Activated naive CD4-positive, alpha-beta T cell treated with anti-CD3 and anti-CD28 coated beads, Interleukin-2, amount 50 U/mL, for 24 hours (primary cell): ENCODE data around the gene MAN1A2.
"Not testable (repeated sequence)": the region's sequence is repeated elsewhere in the genome, so short reads cannot be mapped to it uniquely, and the experiment has no call there.

Experiments
- H3K27ac Mint-ChIP-seq: one replicate; pipeline ENCODE4 v1.8.0; 2021; ENCODE audit warnings: mild to moderate bottlenecking, mixed read lengths
- H3K27me3 Mint-ChIP-seq: one replicate; pipeline ENCODE4 v1.8.0; 2021; ENCODE audit warnings: mixed read lengths
- H3K36me3 Mint-ChIP-seq: one replicate; pipeline ENCODE4 v1.8.0; 2021; ENCODE audit warnings: mixed read lengths
- H3K4me1 Mint-ChIP-seq: one replicate; pipeline ENCODE4 v1.8.0; 2021; ENCODE audit warnings: mixed read lengths
- H3K4me3 Mint-ChIP-seq: one replicate; pipeline ENCODE4 v1.8.0; 2021; ENCODE audit warnings: mild to moderate bottlenecking, mixed read lengths
- H3K9me3 Mint-ChIP-seq: one replicate; pipeline ENCODE4 v1.8.0; 2021; ENCODE audit warnings: mixed read lengths

The MAN1A2 gene

DNA sequence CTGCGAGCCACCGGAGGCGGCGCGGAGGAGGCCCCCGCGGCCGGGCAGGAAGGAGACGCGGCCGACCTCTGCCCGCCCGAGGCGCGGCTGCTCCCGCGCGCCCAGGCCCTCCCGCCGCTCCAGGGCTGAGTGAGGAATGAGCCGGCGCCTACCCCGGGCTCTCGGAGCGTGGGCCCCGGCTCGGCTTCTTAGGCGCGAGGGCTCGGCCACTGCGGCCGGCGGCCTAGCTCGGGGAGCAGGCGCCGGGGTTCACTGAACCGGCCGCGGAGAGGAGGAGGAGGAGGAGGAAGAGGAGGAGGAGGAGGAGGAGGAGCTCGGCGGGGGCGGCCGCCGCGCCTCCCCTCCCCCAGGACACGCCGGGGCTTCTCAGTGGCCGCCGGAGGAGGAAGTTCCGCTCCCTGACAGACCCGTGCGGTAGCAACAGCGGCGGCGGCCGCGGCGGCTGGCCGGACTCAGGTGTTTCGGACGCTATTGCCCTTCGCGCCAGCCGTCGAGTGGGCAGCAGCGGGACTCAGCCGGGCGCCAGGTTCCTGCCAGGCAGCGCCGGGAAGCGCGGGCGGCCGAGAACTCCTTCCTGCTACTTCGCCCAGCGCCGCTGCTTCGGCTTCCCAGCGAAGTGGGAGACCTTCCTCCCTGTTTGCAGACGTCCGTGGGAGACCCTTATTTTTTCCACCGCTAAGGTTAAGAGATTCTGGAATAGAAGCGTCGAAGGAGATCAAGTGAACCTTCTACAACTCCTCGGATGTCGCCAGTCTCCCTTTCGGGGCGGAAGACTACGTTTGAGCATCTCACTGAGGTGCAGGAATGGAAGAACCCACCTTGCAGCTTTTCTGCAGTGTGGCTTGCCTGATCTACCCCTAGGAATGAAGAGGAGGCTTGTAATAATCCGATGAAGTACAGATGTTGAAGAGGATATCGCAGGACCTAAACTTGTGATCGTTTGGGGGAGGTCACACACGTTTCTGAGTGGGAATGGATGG, at the start of gene MAN1A2:
MAN1A2 (plus strand) TSS at position 404 of the 980 bp plus-strand sequence. CDS start 735 bp downstream, outside the sequence.
- H3K4me1 Mint-ChIP-seq, result peaks cover 67% of the 10 kb centered on the region
- H3K4me3 Mint-ChIP-seq, result peak within 1 kb of the TSS; percentile 99
- no peaks in the 10 kb centered on the region for H3K27me3 Mint-ChIP-seq
- no peaks in the 10 kb centered on the region for H3K9me3 Mint-ChIP-seq
- H3K27ac Mint-ChIP-seq, result peak within 1 kb of the TSS; percentile 96
- H3K36me3 Mint-ChIP-seq, result no peaks in the 10 kb centered on the region

DNA sequence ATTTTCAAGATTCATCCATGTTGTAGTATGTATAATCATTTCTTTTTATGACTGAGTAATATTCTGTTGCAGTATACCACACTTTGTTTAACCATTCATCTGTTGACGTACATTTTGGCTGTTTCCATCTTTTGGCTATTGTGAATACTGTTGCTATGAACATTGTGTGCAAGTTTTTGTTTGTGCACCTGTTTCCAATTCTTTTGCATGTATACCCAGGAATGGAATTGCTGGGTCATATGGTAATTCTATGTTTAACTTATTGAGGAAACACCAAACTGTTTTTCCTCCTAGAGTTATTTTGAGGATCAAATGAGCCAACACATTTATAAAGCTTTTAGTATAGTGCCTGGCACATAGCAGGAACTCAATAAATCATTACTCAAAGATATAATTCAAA, 49.2 kb upstream of the MAN1A2 start:
- Mint-ChIP-seq H3K4me1 (no peaks in the 10 kb centered on the region), H3K27ac (no peak overlapping the region), H3K4me3 (no peak overlapping the region), H3K27me3 (peaks cover 2% of the 10 kb centered on the region), H3K9me3 (no peaks in the 10 kb centered on the region), H3K36me3 (no peaks in the 10 kb centered on the region)

DNA sequence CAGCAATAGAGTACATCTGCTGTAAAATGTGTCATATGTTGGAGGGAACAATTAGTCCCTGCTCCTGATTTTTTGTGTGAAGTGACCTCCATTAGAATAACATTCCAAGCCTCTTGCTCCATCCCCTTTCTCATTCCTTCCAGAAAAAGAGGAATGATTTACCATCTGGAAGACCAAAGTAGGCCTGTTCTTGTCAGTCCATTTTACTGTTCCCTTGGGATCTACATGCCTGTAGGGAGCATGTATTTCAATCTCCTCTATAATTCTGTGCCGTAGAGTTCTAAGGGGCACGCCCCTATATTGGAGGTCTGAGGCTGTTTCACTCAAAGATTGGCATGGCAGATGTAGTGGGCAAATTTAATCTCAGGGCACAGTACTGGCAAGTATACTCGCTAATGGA, 48.8 kb upstream of the MAN1A2 start:
- no peaks in the 10 kb centered on the region for H3K36me3 Mint-ChIP-seq
- no peaks in the 10 kb centered on the region for H3K9me3 Mint-ChIP-seq
- H3K27ac Mint-ChIP-seq, result no peak overlapping the region
- H3K4me3 Mint-ChIP-seq, result no peak overlapping the region
- H3K4me1 Mint-ChIP-seq, result no peaks in the 10 kb centered on the region
- H3K27me3 Mint-ChIP-seq, result peaks cover 2% of the 10 kb centered on the region

DNA sequence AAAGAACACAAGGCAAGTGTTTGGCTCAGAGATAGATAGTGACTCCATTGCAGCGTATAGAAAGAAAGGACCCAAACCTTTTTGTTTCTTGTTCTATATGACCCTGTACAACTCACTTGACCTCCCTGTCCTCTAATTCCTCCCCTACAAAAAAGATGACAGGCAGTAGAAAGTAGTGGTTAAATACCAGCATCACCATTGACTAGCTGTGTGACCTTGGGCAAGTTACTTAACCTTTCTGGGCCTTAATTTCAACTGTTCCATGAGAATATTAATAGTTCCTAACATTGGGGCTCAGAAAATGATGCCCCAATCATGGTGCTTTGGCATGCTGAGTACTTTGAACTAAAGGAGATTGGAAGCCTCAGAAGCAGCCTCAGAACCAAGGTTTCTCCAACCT, 46.7 kb upstream of the MAN1A2 start:
- H3K4me3 Mint-ChIP-seq, result no peak overlapping the region

DNA sequence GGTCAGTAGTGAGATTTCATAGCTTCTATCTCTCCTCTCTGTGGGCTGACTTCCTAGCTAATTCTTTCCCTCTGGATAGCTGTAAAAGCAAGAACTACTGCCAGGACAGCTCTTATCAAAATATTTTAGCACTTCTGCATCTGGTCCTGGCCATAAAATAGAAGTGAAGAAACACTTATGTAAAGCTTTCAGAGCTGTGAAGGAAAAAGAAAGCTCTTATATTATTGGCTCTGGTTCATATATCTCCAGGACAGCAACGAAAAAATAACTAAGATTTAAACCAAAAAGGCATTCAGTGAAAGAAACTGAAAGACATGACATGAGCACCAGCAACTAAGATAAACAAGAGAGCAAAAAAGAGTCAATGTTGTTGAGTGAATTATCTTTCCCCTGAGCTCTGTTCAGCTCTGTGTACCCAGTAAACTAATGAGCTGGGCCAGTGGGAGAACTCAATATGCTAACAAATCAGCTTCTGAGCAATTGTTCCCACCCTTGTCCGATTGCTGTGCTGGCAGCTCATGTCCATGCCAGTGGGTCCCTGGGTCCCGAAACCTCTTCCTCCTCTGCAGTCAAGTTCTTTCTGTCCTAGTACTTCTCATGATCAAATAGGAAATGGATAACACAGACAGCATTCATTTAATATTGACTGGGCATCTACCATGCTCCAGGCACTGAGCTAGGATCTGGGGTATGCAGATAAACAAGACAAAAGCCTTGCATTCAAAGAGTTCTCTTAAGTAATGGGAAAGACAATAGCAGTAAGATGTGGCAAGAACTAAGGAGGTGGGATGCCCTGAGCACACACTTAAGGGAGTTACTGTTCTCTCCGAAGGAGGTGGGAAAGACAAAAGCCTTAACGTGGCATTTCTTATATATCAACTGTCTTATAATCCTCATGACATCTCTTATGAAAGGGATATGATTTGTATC, 45.3 kb upstream of the MAN1A2 start:
- H3K27ac Mint-ChIP-seq, result no peak overlapping the region
- H3K27me3 Mint-ChIP-seq, result peaks cover 9% of the 10 kb centered on the region
- no peaks in the 10 kb centered on the region for H3K36me3 Mint-ChIP-seq
- no peaks in the 10 kb centered on the region for H3K9me3 Mint-ChIP-seq
- H3K4me3 Mint-ChIP-seq, result no peak overlapping the region
- H3K4me1 Mint-ChIP-seq, result no peaks in the 10 kb centered on the region

More for the DNA sequence above, 46.7 kb upstream of the MAN1A2 start:
- Mint-ChIP-seq H3K27me3 (peaks cover 9% of the 10 kb centered on the region), H3K9me3 (no peaks in the 10 kb centered on the region), H3K27ac (no peak overlapping the region), H3K36me3 (no peaks in the 10 kb centered on the region), H3K4me1 (no peaks in the 10 kb centered on the region)

DNA sequence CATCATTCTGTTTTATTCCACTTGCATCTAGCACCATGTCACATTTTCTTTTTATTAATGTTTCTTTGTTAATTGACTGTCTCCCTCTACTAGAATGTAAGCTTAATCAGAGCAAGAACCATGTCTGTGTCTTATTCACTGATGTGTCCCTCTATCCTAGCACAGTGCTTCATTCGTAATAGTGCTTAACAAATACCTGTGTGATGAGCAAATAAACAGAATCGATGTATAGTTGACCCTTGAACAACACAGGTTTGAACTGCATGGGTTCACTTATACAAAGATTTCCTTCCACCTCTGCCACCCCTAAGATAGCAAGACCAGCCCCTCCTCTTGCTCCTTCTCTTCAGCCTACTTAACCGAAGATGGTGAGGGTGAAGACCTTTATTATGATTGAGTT, 42.9 kb upstream of the MAN1A2 start:
- Mint-ChIP-seq H3K27ac (no peak overlapping the region), H3K4me3 (no peak overlapping the region), H3K27me3 (peaks cover 9% of the 10 kb centered on the region), H3K4me1 (no peaks in the 10 kb centered on the region), H3K9me3 (no peaks in the 10 kb centered on the region), H3K36me3 (no peaks in the 10 kb centered on the region)

DNA sequence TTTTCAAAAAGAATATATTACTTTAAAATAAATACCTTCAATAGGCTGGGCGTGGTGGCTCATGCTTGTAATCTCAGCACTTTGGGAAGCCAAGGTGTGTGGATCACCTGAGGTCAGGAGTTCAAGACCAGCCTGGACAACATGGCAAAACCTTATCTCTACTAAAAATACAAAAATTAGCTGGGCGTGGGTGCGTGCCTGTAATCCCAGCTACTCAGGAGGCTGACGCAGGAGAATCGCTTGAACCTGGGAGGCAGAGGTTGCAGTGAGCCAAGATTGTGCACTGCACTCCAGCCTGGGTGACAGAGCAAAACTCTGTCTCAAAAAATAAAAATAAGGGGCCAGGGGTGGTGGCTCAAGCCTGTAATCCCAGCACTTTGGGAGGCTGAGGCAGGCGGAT, 41.2 kb upstream of the MAN1A2 start:
- not testable (repeated sequence) for H3K4me1 Mint-ChIP-seq, H3K27me3 Mint-ChIP-seq, H3K4me3 Mint-ChIP-seq

DNA sequence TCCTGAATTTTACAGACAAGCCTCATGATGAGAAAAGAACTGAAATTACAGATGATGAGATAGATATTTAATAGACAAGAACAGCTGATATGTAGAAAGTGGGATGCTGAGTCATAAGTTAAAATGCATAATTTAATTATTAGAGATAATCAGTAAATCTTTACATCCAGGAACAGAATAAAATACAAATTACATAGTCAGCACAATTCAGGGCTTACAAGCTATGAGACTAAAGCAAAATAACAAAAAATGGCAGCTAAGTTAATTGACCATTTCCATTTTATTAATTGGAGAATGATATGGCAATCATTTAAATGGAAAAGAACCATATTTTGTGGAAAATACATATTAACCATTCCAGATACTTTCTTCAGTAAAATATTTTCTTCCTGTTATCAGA, 40.2 kb upstream of the MAN1A2 start:
- Mint-ChIP-seq H3K27me3 (peaks cover 6% of the 10 kb centered on the region), H3K4me3 (no peak overlapping the region), H3K36me3 (no peaks in the 10 kb centered on the region), H3K27ac (no peak overlapping the region), H3K9me3 (no peaks in the 10 kb centered on the region), H3K4me1 (no peaks in the 10 kb centered on the region)

More for the DNA sequence above, 41.2 kb upstream of the MAN1A2 start:
- not testable (repeated sequence) for H3K9me3 Mint-ChIP-seq, H3K27ac Mint-ChIP-seq, H3K36me3 Mint-ChIP-seq

DNA sequence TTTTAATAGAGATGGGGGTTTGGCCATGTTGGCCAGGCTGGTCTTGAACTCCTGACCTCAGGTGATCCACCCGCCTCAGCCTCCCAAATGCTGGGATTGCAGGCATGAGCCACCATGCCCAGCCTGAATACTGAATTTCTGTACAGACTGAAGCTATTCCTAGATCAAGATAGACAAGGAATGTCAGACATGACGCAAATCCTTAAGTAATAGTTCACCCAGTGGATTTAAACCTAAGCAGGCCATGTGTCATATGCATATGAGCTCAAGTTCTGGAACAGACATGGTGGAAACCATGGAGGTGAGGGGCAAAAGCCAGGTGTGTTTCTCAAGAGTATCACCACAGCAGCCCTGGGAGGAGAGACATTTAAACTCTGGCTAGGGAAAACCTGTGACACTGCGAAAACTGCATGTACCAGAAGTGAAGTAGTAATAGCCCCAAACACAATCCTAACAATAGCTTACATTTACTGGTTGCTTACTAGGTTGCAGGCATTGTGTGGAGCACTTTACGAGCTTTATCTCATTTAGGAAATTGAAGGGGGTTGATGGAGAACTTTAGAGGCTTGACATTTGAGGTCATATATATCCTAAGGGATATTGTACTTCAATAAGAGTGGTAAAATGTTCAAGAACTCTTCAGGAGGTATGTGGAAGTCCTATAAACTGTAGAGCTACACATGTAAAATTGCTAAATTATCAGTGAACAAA, 31.7 kb upstream of the MAN1A2 start:
- H3K9me3 Mint-ChIP-seq, result no peaks in the 10 kb centered on the region
- no peaks in the 10 kb centered on the region for H3K27me3 Mint-ChIP-seq
- H3K4me1 Mint-ChIP-seq, result peaks cover 9% of the 10 kb centered on the region
- H3K27ac Mint-ChIP-seq, result no peak overlapping the region
- H3K36me3 Mint-ChIP-seq, result no peaks in the 10 kb centered on the region
- no peak overlapping the region for H3K4me3 Mint-ChIP-seq

DNA sequence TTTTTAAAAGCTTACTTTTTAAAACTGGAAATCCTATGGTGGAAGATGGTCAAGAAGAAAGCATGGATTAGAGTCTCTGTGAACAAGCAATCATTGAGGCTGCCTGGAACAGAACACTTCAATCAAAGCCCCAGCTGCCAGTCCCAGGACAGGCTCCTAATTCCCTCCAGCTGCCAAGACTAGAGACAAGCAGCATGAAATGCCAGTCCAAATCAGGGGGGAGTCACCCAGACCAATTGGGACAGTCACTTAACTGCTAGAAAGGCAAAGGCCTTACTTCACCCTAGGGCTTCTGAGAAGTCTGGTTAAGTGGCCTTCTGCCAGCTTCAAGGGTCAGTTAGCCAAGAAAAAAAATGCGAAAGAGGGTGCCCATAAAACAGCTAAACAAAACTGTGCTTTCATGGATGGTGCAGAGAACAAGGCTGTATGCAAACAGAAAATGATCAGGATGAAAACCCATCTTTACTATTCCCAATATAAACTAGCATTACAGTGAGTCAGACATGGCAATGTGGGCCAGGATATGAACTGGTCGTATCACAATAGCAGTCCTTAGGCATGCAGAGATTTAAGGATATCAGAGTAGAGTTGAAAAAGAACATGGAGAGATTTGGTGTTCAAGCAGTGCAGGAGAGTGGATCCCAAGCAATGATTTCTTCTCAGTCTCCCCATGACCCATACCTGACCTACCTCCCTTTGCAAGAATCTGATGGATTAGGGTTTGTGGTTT, 31.0 kb upstream of the MAN1A2 start:
- Mint-ChIP-seq H3K36me3 (no peaks in the 10 kb centered on the region), H3K9me3 (no peaks in the 10 kb centered on the region), H3K4me1 (peaks cover 14% of the 10 kb centered on the region), H3K27me3 (no peaks in the 10 kb centered on the region), H3K27ac (no peak overlapping the region), H3K4me3 (no peak overlapping the region)

DNA sequence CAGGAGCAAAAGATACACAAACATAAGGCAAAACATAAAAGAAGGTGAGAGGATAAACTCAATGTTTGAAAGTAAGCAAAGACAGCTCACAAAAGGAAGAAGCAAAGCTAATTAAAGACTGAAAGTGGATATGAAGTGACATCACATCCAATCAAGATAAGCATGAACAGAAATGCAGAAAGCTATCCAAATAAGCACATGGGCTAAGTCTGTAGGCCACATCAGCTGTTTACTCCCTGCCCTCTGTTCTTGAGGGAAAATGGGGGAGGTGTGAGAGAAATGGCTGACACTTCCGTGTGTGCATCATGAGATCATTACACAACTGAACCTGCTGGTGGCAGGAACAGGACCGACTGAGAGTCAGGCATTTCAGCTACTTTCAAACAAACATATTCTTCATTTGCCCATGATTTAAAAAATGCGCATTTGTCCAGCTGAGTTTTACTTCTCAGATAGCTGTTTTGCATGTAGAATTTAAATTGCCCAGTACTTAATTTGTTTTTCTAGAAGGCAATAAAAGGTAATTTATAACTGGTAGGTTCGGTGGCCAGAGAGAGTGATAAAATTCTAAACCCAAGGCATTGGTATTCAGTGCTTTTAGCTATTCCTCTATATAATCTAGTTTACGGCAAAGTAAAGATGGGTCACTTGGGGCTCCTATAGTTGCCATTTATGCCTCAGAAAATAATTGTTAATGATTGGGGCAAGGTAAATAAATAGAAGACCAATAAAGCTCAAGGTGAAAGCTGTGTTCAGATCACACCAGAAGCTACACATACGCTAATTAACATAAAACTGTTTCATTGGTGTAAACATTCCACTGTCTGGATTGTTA, 27.2 kb upstream of the MAN1A2 start:
- Mint-ChIP-seq H3K27me3 (no peaks in the 10 kb centered on the region), H3K4me1 (peaks cover 30% of the 10 kb centered on the region), H3K4me3 (no peak overlapping the region), H3K36me3 (no peaks in the 10 kb centered on the region), H3K27ac (peak overlapping the region; percentile 32), H3K9me3 (no peaks in the 10 kb centered on the region)

DNA sequence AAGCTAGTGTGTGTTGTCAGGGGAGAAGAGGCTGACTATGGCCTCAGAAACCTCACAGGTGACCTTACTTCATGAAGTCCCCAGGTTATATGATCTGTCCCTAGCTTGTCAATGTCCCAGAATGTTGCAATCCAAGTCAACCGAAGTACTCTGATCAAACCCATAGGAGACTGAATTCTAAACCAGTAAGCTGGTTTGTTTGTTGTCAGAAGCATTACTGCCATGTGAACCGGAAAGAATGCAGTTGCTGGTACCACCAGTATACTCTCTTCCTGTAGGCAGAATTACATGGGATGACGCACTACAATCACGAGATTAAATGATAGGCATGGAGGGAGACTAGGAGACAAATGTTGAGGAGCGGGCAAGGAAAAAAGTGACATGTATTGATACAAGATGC, 26.1 kb upstream of the MAN1A2 start:
- H3K4me3 Mint-ChIP-seq, result no peak overlapping the region
- H3K9me3 Mint-ChIP-seq, result no peaks in the 10 kb centered on the region
- H3K4me1 Mint-ChIP-seq, result peaks cover 30% of the 10 kb centered on the region
- H3K36me3 Mint-ChIP-seq, result no peaks in the 10 kb centered on the region
- H3K27ac Mint-ChIP-seq, result no peak overlapping the region
- no peaks in the 10 kb centered on the region for H3K27me3 Mint-ChIP-seq

DNA sequence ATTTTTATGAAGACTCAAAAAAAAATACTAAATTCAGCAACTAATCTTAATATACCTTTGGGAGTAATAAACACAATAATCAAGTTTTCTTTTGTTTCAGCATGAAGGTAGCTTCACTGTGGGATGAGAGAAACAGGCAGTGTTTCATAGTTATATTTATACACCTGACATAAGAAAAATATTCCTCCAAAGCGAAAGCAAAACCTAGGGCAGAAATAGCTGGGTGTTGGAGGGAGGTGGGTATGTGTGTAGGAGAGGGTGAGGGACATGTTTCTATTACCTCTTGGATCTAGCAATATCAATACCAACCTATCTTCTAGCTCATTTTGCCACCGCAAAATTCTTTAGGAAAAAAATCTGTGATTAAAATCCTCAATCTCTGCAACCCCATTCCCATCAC, 24.9 kb upstream of the MAN1A2 start:
- H3K27ac Mint-ChIP-seq, result no peak overlapping the region
- no peaks in the 10 kb centered on the region for H3K36me3 Mint-ChIP-seq
- H3K4me3 Mint-ChIP-seq, result peak overlapping the region; percentile 6
- no peaks in the 10 kb centered on the region for H3K9me3 Mint-ChIP-seq
- peaks cover 33% of the 10 kb centered on the region for H3K4me1 Mint-ChIP-seq
- H3K27me3 Mint-ChIP-seq, result no peaks in the 10 kb centered on the region
